Measurements from ENCODE around the gene CFAP100. TPM values are rescaled to one million over a fixed set of nuclear protein-coding genes. Genes with fewer than 3 reads are reported as not detected.

CFAP100 gene
- total RNA-seq, 5 donors from 2014 or later (not counting 1 experiment from before 2014, with no cell fraction given): not detected

DNA sequence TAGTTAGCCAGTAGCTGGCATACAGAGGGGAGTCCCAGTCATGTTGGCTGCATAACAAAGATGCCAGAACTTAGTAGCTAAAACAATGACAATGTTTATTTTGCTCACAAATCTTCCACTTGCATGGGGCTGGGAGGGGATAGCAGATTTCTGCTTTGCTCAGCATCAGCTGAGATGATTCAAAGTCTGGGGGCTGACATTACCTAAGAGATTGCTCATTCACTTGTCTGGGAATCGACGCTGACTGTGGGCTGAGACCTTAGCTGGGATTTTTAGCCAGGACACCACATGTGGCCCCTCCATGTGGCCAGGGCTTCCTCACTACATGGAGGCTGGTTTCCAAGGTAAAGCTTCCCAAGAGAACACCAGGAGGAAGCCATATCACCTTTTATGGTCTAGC is 12.7 kb upstream of the CFAP100 start:
- H3K4me1 ChIP-seq (ENCODE audit: control insufficient read depth in 1 of 2, extremely low read depth in 1 of 2, insufficient read depth in 2 of 2, low read length in 2 of 2): no peaks in the 10 kb centered on the region
- Mint-ChIP-seq H3K27me3 (peaks cover 29 to 47% of the 10 kb centered on the region in 2 donors), H3K27ac (no peak overlapping the region), H3K9me3 (peaks cover 0 to 5% (median 0%) of the 10 kb centered on the region in 3 donors), H3K36me3 (no peaks in the 10 kb centered on the region), H3K4me3 (no peak overlapping the region), H3K4me1 (no peaks in the 10 kb centered on the region)
- ChIA-PET CTCF (no interaction called here), POLR2A (no interaction called here)
- H3K4me3 ChIP-seq (ENCODE audit: control insufficient read depth in 1 of 2, extremely low read depth in 1 of 2, low read length in 1 of 2): no peak overlapping the region
- ATAC-seq (replicated peaks in 1 of 4) (no peak), DNase-seq (no peak)
- H3K9me3 ChIP-seq: no peaks in the 10 kb centered on the region
- H3K27ac ChIP-seq (ENCODE audit: low read length): no peak overlapping the region
- WGBS (ENCODE audit: insufficient coverage): 68% methylated on average over 2 of the region's 2 CpGs
- no peaks in the 10 kb centered on the region for H3K36me3 ChIP-seq (ENCODE audit: control insufficient read depth in 2 of 2, extremely low read depth in 1 of 2, insufficient read depth in 1 of 2, low read length in 1 of 2)
- peaks cover 0 to 25% of the 10 kb centered on the region in 2 experiments for H3K27me3 ChIP-seq (replicated peaks in 1 of 2; ENCODE audit: control insufficient read depth in 2 of 2, extremely low read depth in 1 of 2, insufficient read depth in 2 of 2, low read length in 1 of 2)

GRCh38 chr3:126389112-126389793 is 5.5 kb upstream of the CFAP100 start:
- ATAC-seq (replicated peaks in 1 of 4) (peak; percentile 49 to 68 (median 58)), DNase-seq (peak in 25 of 35 experiments; percentile 2 to 50 (median 11))
- Mint-ChIP-seq H3K27ac (peak overlapping the region in 1 of 2 donors; percentile 53), H3K4me1 (peaks cover 3 to 9% (median 5%) of the 10 kb centered on the region in 3 donors), H3K4me3 (peak overlapping the region in 1 of 3 donors; percentile 53), H3K27me3 (peaks cover 69 to 75% of the 10 kb centered on the region in 2 donors), H3K36me3 (no peaks in the 10 kb centered on the region), H3K9me3 (no peaks in the 10 kb centered on the region)
- H3K36me3 ChIP-seq (ENCODE audit: control insufficient read depth in 2 of 2, extremely low read depth in 1 of 2, insufficient read depth in 1 of 2, low read length in 1 of 2): no peaks in the 10 kb centered on the region
- peaks cover 0 to 8% of the 10 kb centered on the region in 2 experiments for H3K4me1 ChIP-seq (ENCODE audit: control insufficient read depth in 1 of 2, extremely low read depth in 1 of 2, insufficient read depth in 2 of 2, low read length in 2 of 2)
- H3K9me3 ChIP-seq: no peaks in the 10 kb centered on the region
- no peak overlapping the region for H3K27ac ChIP-seq (ENCODE audit: low read length)
- ChIA-PET POLR2A (no interaction called here), CTCF (interaction anchor here (0.7 to 0.8 kb wide), 3 partner anchors 66 to 256 kb away, joined by 4 to 8 read pairs (median 4); no protein-coding TSS in a partner anchor)
- H3K4me3 ChIP-seq (ENCODE audit: control insufficient read depth in 1 of 2, extremely low read depth in 1 of 2, low read length in 1 of 2): peak overlapping the region in 1 of 2 donors; percentile 29
- H3K27me3 ChIP-seq (replicated peaks in 1 of 2; ENCODE audit: control insufficient read depth in 2 of 2, extremely low read depth in 1 of 2, insufficient read depth in 2 of 2, low read length in 1 of 2): peaks cover 4 to 53% of the 10 kb centered on the region in 2 experiments
- 6% methylated on average over 54 of the region's 58 CpGs for WGBS (ENCODE audit: insufficient coverage)

DNA sequence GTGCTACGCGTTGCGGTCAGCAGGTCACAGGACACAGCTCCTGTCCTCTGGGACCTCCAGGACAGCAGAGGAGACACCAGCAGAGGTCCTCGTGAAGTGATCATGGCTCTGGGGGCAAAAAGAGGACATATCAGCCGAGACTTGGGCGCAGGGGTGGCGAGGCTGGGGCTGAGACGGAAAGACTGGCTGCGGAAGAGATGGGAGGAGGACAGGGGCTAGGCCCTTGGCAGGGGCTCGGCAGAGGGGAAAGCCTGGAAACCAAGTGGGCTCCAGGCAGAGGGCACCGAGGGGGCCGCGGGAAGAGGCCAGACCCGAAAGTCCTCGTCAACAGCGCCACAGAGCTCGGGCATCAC is 4.9 kb upstream of the CFAP100 start:
- Histone ChIP-seq H3K27me3 (replicated peaks in 1 of 2; ENCODE audit: control insufficient read depth in 2 of 2, extremely low read depth in 1 of 2, insufficient read depth in 2 of 2, low read length in 1 of 2) (peaks cover 4 to 56% of the 10 kb centered on the region in 2 experiments), H3K4me1 (ENCODE audit: control insufficient read depth in 1 of 2, extremely low read depth in 1 of 2, insufficient read depth in 2 of 2, low read length in 2 of 2) (peaks cover 0 to 8% of the 10 kb centered on the region in 2 experiments), H3K4me3 (ENCODE audit: control insufficient read depth in 1 of 2, extremely low read depth in 1 of 2, low read length in 1 of 2) (no peak overlapping the region), H3K36me3 (ENCODE audit: control insufficient read depth in 2 of 2, extremely low read depth in 1 of 2, insufficient read depth in 1 of 2, low read length in 1 of 2) (no peaks in the 10 kb centered on the region), H3K27ac (ENCODE audit: low read length) (no peak overlapping the region), H3K9me3 (no peaks in the 10 kb centered on the region)
- Mint-ChIP-seq H3K36me3 (no peaks in the 10 kb centered on the region), H3K9me3 (no peaks in the 10 kb centered on the region), H3K4me1 (peaks cover 3 to 9% (median 5%) of the 10 kb centered on the region in 3 donors), H3K27ac (peak overlapping the region in 1 of 2 donors; percentile 53), H3K4me3 (peak overlapping the region in 1 of 3 donors; percentile 53), H3K27me3 (peaks cover 67 to 71% of the 10 kb centered on the region in 2 donors)
- CTCF ChIA-PET: no interaction called here
- WGBS (ENCODE audit: insufficient coverage): 49% methylated on average over 10 of the region's 17 CpGs
- POLR2A ChIA-PET: no interaction called here
- no peak for DNase-seq
- ATAC-seq (replicated peaks in 1 of 4): no peak

DNA sequence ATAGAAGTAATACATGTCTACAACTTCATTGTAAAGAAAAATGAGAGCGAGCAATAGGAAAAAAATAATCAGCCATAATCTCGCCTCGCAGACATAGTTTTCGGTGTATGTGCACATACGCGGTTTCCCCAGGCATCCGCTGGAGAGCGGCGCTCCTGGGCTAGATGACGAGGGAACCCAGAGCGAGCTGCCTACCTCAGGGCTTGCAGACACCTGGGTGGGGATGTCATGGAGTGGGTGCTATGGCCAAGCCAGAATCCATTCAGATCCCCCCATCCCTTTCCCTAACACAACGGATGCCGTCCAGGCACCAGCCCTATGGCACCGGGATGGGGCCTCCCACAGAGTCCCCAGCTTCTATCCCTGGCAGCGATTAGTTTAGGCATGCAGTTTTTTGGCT is 4.5 kb upstream of the CFAP100 start:
- POLR2A ChIA-PET: no interaction called here
- H3K27me3 Mint-ChIP-seq: peaks cover 68 to 72% of the 10 kb centered on the region in 2 donors
- no peak overlapping the region for H3K27ac Mint-ChIP-seq
- no peak overlapping the region for H3K4me3 ChIP-seq (ENCODE audit: control insufficient read depth in 1 of 2, extremely low read depth in 1 of 2, low read length in 1 of 2)
- CTCF ChIA-PET: no interaction called here
- DNase-seq (no peak), ATAC-seq (replicated peaks in 1 of 4) (no peak)
- peaks cover 3 to 9% (median 5%) of the 10 kb centered on the region in 3 donors for H3K4me1 Mint-ChIP-seq
- H3K27ac ChIP-seq (ENCODE audit: low read length): no peak overlapping the region
- peaks cover 4 to 59% of the 10 kb centered on the region in 2 experiments for H3K27me3 ChIP-seq (replicated peaks in 1 of 2; ENCODE audit: control insufficient read depth in 2 of 2, extremely low read depth in 1 of 2, insufficient read depth in 2 of 2, low read length in 1 of 2)
- peaks cover 0 to 8% of the 10 kb centered on the region in 2 experiments for H3K4me1 ChIP-seq (ENCODE audit: control insufficient read depth in 1 of 2, extremely low read depth in 1 of 2, insufficient read depth in 2 of 2, low read length in 2 of 2)
- H3K4me3 Mint-ChIP-seq: no peak overlapping the region
- H3K36me3 Mint-ChIP-seq: no peaks in the 10 kb centered on the region
- WGBS (ENCODE audit: insufficient coverage): 80% methylated on average over 1 of the region's 15 CpGs
- no peaks in the 10 kb centered on the region for H3K36me3 ChIP-seq (ENCODE audit: control insufficient read depth in 2 of 2, extremely low read depth in 1 of 2, insufficient read depth in 1 of 2, low read length in 1 of 2)
- H3K9me3 Mint-ChIP-seq: no peaks in the 10 kb centered on the region
- no peaks in the 10 kb centered on the region for H3K9me3 ChIP-seq

GRCh38 chr3:126390751-126391150 is 4.0 kb upstream of the CFAP100 start:
- peaks cover 0 to 8% of the 10 kb centered on the region in 2 experiments for H3K4me1 ChIP-seq (ENCODE audit: control insufficient read depth in 1 of 2, extremely low read depth in 1 of 2, insufficient read depth in 2 of 2, low read length in 2 of 2)
- ChIA-PET POLR2A (no interaction called here), CTCF (no interaction called here)
- ATAC-seq (replicated peaks in 1 of 4): no peak
- 52% methylated on average over 3 of the region's 4 CpGs for WGBS (ENCODE audit: insufficient coverage)
- H3K27me3 ChIP-seq (replicated peaks in 1 of 2; ENCODE audit: control insufficient read depth in 2 of 2, extremely low read depth in 1 of 2, insufficient read depth in 2 of 2, low read length in 1 of 2): peaks cover 4 to 63% of the 10 kb centered on the region in 2 experiments
- Mint-ChIP-seq H3K4me3 (no peak overlapping the region), H3K36me3 (no peaks in the 10 kb centered on the region), H3K4me1 (peaks cover 3 to 9% (median 5%) of the 10 kb centered on the region in 3 donors), H3K27ac (no peak overlapping the region), H3K9me3 (no peaks in the 10 kb centered on the region), H3K27me3 (peaks cover 69 to 74% of the 10 kb centered on the region in 2 donors)
- no peaks in the 10 kb centered on the region for H3K9me3 ChIP-seq
- no peaks in the 10 kb centered on the region for H3K36me3 ChIP-seq (ENCODE audit: control insufficient read depth in 2 of 2, extremely low read depth in 1 of 2, insufficient read depth in 1 of 2, low read length in 1 of 2)
- H3K27ac ChIP-seq (ENCODE audit: low read length): no peak overlapping the region
- no peak for DNase-seq
- H3K4me3 ChIP-seq (ENCODE audit: control insufficient read depth in 1 of 2, extremely low read depth in 1 of 2, low read length in 1 of 2): no peak overlapping the region

GRCh38 chr3:126391631-126392030 is 3.1 kb upstream of the CFAP100 start:
- H3K27me3 ChIP-seq (replicated peaks in 1 of 2; ENCODE audit: control insufficient read depth in 2 of 2, extremely low read depth in 1 of 2, insufficient read depth in 2 of 2, low read length in 1 of 2): peaks cover 6 to 66% of the 10 kb centered on the region in 2 experiments
- no peak overlapping the region for H3K4me3 ChIP-seq (ENCODE audit: control insufficient read depth in 1 of 2, extremely low read depth in 1 of 2, low read length in 1 of 2)
- H3K9me3 Mint-ChIP-seq: no peaks in the 10 kb centered on the region
- H3K27ac Mint-ChIP-seq: no peak overlapping the region
- peaks cover 69 to 71% of the 10 kb centered on the region in 2 donors for H3K27me3 Mint-ChIP-seq
- no peaks in the 10 kb centered on the region for H3K9me3 ChIP-seq
- H3K36me3 ChIP-seq (ENCODE audit: control insufficient read depth in 2 of 2, extremely low read depth in 1 of 2, insufficient read depth in 1 of 2, low read length in 1 of 2): no peaks in the 10 kb centered on the region
- peaks cover 3 to 9% (median 5%) of the 10 kb centered on the region in 3 donors for H3K4me1 Mint-ChIP-seq
- no peaks in the 10 kb centered on the region for H3K36me3 Mint-ChIP-seq
- H3K27ac ChIP-seq (ENCODE audit: low read length): no peak overlapping the region
- ATAC-seq (replicated peaks in 1 of 4) (no peak), DNase-seq (no peak)
- peaks cover 0 to 8% of the 10 kb centered on the region in 2 experiments for H3K4me1 ChIP-seq (ENCODE audit: control insufficient read depth in 1 of 2, extremely low read depth in 1 of 2, insufficient read depth in 2 of 2, low read length in 2 of 2)
- CTCF ChIA-PET: no interaction called here
- WGBS (ENCODE audit: insufficient coverage): no CpG with 5 or more reads among the region's 1 CpG
- POLR2A ChIA-PET: interaction anchor here in 1 of 2 donors (0.6 kb wide), 1 partner anchor 61 kb away, joined by 3 read pairs; no protein-coding TSS in a partner anchor
- no peak overlapping the region for H3K4me3 Mint-ChIP-seq
